Uterus (tissue), 2 donors: ENCODE results near the gene EFCAB14.

Experiments
- POLR2A ChIP-seq, 2 donors: fragments of 450-650 bp; IDR thresholded peaks; one replicate each; pipeline ENCODE4 v1.6.1; 2016; ENCODE audit warnings: antibody characterized with exemption in 2 of 2, mild to moderate bottlenecking in 1 of 2, moderate library complexity in 1 of 2
- TF ChIP-seq, protein P1 (sequence below), 4 experiments: fragments of 200-600 bp in 2 of 4; fragments of 450-650 bp in 2 of 4; sonication (generic) in 2 of 4; IDR thresholded peaks; one replicate each; pipeline ENCODE4 v1.5.1; 2016 to 2019; ENCODE audit warnings: antibody characterized with exemption in 4 of 4, mild to moderate bottlenecking in 2 of 4, moderate library complexity in 1 of 4

DNA sequence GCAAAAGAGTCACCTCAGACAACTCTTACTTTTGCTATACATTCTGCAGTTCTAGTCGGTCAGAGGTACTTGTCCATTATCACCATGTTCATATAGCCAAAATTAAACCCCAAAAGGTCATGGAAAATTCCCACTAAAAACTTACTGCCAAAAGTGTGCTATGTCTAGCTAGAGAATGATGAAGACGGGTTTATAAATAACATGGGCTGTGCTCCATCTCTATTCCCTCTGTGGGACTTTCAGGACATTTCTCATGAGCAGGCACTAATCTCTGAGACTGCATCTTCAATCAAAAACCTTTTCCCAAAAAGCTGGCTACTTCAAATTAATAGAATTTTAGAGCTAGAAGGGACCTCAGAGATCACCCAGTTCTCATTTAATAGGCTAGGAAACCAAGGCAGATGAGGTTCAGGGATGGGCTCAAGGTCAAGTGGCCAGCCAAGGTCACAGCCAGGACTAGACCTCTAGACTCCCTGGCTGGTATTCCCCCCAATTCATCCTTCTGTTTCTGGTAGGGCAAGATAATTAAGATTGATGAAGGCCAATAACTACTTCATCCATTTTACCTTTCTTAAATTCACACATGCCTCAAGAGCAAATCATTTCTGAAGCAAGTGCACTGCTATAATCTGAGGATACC, 81.3 kb downstream of the EFCAB14 start:
- TF ChIP-seq POLR2A (IDR thresholded peaks at IDR 0.05) = no peak
- TF ChIP-seq, protein P1, sequence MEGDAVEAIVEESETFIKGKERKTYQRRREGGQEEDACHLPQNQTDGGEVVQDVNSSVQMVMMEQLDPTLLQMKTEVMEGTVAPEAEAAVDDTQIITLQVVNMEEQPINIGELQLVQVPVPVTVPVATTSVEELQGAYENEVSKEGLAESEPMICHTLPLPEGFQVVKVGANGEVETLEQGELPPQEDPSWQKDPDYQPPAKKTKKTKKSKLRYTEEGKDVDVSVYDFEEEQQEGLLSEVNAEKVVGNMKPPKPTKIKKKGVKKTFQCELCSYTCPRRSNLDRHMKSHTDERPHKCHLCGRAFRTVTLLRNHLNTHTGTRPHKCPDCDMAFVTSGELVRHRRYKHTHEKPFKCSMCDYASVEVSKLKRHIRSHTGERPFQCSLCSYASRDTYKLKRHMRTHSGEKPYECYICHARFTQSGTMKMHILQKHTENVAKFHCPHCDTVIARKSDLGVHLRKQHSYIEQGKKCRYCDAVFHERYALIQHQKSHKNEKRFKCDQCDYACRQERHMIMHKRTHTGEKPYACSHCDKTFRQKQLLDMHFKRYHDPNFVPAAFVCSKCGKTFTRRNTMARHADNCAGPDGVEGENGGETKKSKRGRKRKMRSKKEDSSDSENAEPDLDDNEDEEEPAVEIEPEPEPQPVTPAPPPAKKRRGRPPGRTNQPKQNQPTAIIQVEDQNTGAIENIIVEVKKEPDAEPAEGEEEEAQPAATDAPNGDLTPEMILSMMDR (IDR thresholded peaks at IDR 0.05) = no peak
